Measurements from ENCODE around the gene HUNK.
"Not testable (repeated sequence)": the region's sequence is repeated elsewhere in the genome, so short reads cannot be mapped to it uniquely, and the experiment has no call there.

The HUNK gene

DNA sequence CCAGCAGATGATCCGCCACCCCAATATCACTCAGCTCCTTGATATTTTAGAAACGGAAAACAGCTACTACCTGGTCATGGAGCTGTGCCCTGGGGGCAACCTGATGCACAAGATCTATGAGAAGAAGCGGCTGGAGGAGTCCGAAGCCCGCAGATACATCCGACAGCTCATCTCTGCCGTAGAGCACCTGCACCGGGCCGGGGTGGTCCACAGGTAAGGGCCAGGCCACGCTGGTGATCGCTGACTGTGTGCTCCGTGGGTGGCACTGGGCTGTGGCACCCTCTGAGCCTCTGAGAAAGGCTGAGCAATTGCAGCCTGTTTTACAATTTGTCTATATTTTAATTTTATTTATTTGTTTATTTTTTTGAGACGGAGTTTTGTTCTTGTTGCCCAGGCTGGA, 51.7 kb downstream of the HUNK start:
- no peak for DNase-seq

DNA sequence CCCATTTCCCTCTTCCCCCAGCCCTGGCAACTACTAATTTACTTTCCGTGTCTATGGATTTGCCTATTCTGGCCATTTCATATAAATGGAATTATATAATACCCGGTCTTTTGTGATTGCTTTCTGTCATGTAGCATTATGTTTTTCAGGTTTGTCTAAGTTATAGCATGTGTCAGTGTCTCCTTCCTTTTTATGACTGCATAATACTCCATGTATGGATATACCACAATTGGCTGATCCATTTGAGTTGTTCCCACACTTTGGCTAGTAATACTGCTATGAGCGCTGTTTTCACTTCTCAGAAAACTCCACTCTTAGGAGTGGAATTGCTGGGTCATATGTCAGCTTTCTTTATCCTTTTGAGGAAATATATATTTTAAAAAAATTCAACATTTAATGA, 53.7 kb downstream of the HUNK start:
- no peak for DNase-seq

DNA sequence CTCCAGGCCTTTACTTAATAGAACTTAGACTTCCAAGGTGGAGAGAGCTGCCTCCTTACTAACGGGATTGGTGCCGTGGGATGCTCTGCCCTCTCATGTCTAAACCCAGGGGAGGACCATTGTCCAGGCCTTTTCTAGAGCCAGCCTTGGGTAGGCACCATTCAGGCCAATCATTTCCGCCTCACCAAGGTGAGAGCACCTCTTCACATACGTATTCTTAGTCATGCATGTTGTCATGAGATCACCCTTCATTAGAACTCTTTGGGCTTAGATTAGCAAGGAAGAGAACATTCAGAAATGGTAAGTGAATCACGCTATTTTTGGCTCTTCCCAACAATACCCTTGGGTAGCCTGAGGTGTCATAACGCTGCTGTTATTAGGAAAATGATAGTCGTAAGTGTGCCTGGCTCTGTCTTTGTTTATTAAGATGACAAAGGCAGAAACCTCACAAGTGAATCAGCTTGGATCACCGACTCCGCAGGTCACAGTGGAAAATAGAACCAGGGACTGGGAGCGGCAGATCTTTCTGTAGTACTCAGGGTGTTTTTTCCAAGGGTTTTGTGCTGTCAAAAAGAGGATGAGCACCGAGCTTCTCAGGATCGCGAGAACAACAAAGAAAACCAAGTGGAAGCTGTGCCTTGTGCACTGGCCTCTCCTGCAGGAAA, 55.0 kb downstream of the HUNK start:
- no peak for DNase-seq

GRCh38 chr21:31928656-31929055, 55.8 kb downstream of the HUNK start:
- DNase-seq = no peak

DNA sequence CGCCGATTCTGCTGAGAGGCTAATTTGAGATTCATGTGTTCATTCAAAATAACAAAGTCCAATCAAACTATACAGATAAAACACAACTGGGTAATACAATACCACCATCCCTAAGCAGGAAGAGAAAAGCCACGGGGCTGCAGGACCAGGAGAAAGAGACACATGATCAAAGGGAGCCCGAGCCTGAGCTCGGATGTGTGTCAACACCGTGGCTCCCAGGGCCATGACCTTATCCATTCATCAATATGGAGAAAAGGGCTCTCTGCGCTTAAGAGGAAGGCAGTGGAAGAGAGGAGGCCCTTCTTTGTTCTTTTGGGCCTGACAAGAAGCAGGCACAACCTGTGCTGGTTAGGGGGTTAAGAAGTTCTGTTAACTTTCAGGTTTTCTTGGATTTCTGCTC, 56.7 kb downstream of the HUNK start:
- DNase-seq = no peak

DNA sequence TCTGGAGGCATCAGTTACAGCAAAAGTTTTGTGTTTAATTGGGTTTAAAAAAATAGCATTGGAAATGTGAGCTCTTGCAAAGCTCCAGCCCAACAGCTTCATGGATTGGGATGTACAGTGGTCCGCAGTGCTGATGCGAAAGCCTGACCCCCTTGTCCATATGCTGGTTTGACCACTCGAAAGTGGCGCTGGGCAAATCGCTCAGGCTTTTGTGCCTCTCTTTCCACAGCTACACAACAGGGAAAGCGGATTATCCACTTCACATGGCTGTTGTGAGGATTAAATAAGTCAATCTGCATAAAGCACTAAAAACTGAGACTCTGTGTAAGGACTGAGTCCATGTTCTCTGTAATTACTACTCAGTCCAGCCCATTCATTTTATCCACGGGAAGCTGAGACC, 57.2 kb downstream of the HUNK start:
- DNase-seq = no peak

DNA sequence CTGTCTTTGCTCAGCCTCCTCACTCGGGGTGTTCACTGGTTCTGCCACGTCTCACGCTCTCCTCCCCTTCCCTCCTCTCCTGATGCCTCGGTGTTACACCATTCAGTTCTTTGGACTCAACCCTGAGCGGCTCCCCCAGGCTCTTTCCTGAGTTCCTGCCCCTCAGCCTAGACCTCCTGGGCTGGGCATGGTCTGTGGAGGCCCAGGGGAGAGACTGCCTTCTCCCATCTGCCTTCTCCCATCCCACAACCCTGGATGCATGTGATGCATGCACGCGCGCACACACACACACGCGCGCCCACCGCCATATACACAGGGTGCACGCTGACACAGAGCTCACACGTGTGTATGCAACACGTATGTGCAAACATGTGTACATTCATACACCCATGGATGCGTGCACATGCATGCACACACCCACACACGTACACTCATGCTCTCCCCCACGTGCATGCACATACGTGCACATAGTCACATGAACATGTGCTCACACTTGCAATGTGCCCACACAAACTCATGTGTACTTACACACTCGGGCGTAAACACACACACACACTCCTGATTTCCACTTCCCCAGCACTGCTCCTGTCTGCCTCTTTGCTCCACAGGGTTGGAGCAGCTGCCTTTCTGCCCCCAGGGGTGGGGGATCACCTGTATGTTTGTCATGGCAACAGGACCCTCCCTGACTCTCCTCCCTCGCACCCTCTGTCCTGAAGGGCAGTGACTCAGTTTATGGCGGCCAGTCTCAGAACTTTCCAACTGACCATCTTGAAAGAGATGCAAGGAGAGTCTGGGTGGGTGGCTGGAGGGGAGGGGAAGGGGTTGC, 59.0 kb downstream of the HUNK start:
- no peak for DNase-seq

- no peak for DNase-seq
Measured at GRCh38 chr21:31932470-31932764, 59.6 kb downstream of the HUNK start.

DNA sequence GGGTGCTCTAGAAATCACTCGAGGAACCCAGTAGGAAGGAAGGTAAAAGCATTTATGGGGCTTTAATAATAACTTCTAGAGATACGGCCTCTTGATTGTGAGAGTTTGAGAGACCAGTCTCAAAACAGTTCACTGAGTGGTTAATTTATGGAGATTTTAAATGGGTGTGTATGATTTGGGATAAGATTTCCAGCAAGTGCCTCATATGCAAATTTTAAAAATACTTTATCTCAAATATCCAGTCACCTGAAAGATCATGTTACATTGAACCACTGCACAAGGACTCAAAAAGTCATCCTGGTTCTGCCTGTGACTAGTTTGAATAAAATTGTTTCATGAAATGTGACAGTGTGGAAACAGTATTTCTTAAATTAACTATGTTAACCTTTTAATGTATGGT, 64.5 kb downstream of the HUNK start:
- peak; percentile 44 for DNase-seq

GRCh38 chr21:31938330-31939301, 65.8 kb downstream of the HUNK start:
- no peak for DNase-seq

DNA sequence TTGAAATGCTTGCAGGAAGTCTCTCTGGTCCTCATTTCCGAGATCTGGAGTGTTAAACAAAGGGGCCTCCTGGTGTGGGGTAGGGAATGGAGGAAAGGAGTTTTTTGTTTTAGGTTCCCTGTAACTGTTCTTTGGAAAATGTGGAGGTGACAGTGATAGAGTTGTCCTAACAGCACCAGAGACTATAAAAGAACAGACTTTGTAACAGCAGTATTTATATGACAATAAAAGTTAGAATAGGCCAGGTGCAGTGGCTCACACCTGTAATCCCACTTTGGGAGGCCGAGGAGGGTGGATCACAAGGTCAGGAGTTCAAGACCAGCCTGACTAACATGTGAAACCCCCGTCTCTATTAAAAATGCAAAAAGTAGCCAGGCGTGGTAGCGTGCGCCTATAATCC, 68.9 kb downstream of the HUNK start:
- DNase-seq = no peak

DNA sequence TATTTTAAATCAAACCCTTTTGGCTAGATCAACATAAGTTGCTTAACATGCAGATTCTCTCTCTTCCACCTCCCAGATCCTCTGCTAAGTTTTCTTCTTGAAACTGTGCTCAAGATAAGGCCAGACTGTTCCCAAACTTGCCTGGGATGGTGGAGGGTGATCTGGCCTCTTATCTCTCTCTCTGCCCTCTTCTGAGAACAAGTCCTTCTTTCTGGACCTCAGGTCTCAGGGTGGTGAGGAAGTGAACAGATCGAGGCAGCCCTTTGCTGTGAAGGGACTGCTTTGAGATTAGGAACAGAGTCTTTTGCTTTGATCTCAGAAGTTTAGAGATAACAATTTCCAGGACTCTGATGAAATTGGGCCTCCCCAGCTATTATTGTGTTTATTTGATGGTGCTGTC, 70.7 kb downstream of the HUNK start:
- DNase-seq = no peak

- no peak for DNase-seq
Measured at GRCh38 chr21:31945141-31945540, 72.3 kb downstream of the HUNK start.

DNA sequence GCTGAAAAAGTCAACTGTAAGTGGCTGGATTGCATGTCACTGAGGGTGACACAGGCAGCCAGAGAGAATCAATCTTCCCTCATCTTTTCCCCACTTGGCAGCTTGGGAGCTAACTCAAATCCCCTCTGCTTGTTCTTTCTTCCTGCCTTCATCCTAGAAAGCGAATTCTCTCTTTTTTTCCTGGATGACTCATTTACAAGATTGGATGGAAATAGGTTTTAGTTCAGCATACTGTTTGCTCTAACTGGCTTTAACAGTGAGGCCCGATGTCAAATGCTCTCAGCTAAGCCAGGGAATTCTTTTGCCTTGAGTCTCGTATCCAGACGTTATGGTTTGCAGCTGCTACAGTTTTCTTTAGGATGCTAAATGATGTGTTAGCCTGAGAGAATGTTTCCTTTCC, 72.7 kb downstream of the HUNK start:
- DNase-seq = no peak

GRCh38 chr21:31946231-31946630, 73.4 kb downstream of the HUNK start:
- no peak for DNase-seq

DNA sequence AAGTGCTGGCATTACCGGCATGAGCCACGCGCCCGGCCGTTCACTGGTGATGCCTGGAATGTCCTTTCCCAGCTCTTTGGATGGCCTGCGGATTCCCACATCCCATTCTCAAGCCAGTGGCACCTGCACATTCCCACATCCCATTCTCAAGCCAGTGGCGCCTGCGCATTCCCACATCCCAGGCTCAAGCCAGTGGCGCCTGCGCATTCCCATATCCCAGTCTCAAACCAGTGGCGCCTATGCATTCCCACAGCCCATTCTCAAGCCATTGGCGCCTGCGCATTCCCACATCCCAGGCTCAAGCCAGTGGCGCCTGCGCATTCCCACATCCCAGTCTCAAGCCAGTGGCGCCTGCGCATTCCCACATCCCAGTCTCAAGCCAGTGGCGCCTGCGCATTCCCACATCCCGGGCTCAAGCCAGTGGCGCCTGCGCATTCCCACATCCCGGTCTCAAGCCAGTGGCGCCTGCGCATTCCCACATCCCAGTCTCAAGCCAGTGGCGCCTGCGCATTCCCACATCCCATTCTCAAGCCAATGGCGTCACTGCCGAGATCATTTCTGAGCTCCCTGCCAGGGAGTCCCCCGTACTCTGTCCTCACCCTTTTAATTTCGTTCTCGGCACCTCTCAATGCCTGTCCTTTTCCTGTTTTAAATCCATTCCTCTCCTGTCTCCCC, 74.2 kb downstream of the HUNK start:
- DNase-seq = not testable (repeated sequence)

DNA sequence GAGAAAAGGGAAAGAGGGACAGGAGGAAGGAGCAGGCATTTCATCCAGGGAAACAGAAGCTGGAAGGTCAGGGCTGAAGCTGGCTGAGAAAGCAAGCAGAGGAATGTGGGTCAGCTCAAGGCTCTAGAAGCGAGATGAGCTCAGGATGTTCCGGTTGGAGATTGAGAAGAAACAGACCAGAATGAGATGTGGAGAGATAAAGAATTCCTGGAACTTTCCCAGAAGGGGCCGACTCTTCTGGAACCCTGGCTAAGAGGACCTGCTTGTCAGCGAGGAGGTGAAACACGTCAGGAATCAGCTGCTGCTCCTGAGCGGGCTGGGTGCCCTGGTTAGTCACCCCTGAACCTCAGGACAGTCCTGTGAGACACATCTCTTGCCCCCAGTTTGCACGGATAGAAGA, 75.9 kb downstream of the HUNK start:
- no peak for DNase-seq

DNA sequence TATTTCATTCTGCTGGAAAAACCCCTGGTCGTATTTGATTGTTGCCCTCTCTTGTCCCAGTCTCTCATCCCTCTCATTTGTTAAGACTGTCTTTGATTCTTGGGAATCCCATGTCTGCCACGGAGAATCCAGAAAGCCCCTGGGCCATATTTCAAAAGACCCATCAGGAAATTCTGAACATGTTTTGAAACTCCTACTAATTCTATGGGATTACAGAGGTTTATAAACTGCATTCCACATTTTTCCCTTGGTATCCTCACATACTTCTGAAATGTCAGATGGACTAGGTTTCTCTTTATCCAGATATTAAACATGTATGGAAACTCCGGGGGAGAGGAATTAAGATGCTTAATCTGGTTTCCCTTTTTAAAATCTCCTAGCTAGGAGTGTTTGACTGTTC, 80.0 kb downstream of the HUNK start:
- no peak for DNase-seq

DNA sequence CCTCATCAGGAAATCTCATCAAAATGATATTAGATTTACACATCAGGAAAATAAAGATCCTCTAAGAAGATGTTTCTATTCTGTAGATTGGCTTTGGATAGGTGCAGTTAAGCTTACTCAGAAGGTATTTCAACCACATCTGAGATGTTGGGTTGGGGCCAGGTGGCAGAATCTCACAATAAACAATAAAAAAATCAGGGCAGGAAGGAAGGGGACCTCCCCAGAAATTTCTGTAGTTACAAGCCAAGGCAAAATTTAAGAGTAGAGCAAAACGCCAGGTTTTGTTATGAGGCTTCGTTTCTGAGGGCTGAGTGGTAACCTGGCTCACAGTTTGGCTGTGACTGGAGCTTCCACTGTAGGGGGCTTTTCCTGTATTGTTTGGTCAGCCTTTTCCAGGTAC, 84.8 kb downstream of the HUNK start:
- DNase-seq = no peak

- no peak for DNase-seq
Measured at GRCh38 chr21:31959881-31960280, 87.1 kb downstream of the HUNK start.

DNA sequence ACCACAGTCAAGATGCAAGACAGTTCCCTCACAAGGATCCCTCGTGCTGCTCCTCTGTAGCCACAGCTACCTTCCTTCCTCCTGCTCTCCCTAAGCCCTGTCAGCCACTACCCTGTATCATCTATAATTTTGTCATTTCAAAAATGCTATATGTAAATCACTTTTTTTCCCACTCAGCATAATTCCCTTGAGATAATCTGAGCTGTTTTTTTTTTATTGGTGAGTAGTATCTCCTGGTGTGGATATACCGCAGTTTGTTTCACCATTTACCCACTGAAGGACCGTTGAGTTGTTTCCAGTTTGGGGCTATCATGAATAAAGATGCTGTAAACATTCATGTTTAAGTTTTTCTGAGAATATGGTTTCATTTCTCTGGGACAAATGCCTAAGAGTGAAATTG, 88.2 kb downstream of the HUNK start:
- DNase-seq = no peak

DNA sequence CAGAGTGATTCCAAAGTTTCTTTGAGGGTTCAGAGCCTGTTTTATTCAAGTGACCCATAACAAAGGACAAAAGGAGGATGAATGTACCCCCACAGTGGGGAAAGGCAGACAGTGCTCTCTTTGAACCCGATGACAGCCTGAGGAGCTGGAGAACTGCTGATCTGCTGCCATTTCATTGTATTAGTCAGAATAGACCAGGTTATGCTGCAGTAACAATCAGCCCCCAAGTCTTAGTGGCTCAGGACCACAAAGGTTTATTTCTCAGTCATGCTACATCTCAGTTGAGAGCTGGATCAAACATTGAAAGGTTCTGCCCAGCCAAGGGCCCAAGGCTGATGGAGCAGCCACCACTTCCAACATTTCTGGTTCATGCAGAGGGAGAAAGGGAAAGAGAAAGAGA, 88.9 kb downstream of the HUNK start:
- DNase-seq = no peak

DNA sequence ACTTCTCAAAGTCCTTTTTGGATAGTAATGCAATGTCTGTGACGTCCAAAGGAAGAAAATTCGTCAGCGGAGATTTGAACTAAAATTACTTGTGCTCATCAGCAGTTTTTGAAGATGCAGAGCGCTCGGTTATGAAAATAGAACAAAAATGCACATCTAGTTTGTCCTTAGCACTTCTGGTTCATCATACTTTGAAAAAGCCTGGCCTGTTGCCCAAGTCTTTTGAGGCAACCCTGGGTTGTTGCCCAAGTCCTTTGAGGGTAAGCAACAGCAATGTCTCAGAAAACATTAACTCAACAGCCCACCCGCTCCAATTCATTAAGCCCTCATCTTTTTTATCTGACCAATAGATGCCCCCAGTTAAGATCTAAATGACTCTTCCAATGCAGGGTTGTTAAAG, 91.9 kb downstream of the HUNK start:
- no peak for DNase-seq

Data from DMS79 (cell line).